Retinal pigment epithelial cell (primary cell): ENCODE measurements around the gene RPL18.

Experiments used
- DNase-seq: peaks from one replicate; pipeline ENCODE4 v3.0.0-alpha.2; 2010; ENCODE audit warnings: low read depth
- H3K4me3 ChIP-seq: 2 replicates; pipeline ENCODE4 v1.5.1; 2011; ENCODE audit warnings: mild to moderate bottlenecking, low read length, control low read depth, moderate library complexity
- TF ChIP-seq, protein P1 (sequence below): conservative IDR thresholded peaks from 2 replicates; pipeline ENCODE4 v1.5.1; 2011; ENCODE audit warnings: low read depth, low read length, control low read depth, inconsistent platforms

RPL18 gene

DNA sequence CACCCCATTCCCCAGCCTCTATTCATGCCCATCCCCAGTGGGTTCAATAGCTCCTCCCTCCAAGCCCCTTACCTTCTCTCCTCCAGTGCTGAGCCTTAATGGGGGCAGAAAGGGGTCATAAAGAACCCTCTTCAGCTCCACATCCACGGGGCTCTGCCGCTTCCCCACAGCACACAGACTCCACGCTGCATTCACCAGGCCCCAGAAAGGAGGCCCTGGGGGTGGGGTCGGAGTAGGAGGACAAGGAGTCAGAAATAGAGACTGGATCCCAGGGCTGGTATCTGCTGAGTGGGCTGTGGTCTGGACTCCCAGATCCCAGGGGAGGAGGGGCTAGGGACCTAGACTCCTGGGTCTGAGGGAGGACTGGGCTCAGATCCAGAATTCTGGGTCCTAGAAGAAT is 25.4 kb upstream of the RPL18 start:
- TF ChIP-seq, protein P1, sequence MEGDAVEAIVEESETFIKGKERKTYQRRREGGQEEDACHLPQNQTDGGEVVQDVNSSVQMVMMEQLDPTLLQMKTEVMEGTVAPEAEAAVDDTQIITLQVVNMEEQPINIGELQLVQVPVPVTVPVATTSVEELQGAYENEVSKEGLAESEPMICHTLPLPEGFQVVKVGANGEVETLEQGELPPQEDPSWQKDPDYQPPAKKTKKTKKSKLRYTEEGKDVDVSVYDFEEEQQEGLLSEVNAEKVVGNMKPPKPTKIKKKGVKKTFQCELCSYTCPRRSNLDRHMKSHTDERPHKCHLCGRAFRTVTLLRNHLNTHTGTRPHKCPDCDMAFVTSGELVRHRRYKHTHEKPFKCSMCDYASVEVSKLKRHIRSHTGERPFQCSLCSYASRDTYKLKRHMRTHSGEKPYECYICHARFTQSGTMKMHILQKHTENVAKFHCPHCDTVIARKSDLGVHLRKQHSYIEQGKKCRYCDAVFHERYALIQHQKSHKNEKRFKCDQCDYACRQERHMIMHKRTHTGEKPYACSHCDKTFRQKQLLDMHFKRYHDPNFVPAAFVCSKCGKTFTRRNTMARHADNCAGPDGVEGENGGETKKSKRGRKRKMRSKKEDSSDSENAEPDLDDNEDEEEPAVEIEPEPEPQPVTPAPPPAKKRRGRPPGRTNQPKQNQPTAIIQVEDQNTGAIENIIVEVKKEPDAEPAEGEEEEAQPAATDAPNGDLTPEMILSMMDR = no peak
- no peak for DNase-seq
- peak overlapping the region; percentile 51 for H3K4me3 ChIP-seq

DNA sequence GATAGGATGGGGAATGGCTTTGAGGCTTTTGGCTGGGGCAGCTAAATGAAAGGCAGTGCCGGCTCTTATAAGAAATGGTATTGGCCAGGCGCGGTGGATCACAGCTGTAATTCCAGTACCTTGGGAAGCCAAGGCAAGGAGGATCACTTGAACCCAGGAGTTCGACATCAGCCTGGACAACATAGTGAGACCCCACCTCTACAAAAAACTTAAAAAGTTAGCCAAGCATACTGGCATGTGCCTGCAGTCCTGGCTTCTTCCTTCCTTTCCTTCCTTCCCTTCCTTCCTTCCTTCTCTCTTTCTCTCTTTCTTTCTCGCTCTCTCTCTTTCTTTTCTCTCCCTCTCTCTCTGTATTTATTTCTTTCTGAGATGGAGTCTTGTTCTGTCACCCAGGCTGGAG is 23.9 kb upstream of the RPL18 start:
- TF ChIP-seq, protein P1 = no peak
- DNase-seq = no peak
- no peak overlapping the region for H3K4me3 ChIP-seq

DNA sequence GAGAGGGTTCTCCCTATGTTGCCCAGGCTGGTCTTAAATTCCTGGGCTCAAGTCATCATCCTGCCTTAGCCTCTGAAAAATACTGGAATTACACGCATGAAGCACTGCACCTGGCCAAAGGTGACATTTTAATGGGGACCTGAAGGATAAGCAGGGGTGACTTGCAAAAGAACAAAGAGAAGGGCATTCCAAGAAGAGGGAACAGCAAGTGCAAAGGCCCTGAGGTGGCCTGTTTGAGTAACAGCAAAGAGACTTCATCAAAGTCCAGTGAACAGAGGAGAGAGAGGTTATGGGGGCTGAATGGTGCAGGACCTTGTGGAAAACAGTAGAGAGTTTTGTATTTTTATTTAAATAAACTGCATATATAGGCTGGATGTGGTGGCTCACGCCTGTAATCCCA is 22.9 kb upstream of the RPL18 start:
- no peak for DNase-seq
- no peak overlapping the region for H3K4me3 ChIP-seq
- TF ChIP-seq, protein P1 = no peak

DNA sequence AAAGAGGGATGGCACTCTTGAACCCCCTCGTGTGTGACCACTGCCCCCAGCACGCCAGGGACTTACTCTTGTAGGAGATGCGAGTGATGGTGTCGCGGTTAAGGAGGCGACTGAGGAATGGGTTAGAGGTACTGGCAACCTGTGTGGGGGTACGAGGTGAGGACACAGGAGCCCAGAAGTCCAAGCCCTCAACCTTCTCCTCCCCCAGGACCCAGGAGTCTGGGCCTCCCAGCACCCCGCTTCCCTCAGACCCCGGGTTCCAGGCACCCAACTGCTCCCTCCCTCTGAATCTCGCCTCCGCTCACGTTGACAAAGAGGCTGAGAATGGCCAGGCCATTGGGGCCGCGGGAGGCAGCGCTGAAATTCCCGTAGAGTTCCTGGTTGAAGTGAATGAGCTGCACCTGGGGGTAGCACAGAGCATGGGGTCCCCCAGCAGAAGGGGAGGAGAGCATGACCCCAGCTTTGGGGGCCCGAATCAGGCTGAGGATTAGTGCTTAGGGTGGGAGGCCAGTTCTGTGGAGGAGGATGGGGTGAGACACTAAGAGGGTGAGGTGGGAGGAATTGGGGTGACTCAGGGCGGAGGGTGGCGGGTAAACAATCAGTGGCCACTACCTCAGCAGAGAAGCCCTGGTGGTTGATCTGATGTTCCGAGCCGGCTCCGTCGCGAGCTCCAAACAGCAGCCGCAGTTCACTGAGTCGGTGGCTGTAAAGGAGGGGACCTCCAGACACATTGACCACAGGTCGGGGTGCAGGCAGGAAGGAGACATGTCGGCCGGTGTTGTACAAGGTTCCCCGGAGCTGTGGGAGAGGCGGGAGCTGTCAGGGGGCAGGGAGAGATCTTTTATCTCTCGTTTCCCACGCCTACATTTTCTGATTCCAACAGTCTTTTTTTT is 20.8 kb upstream of the RPL18 start:
- no peak overlapping the region for H3K4me3 ChIP-seq
- no peak for DNase-seq
- TF ChIP-seq, protein P1 = no peak

DNA sequence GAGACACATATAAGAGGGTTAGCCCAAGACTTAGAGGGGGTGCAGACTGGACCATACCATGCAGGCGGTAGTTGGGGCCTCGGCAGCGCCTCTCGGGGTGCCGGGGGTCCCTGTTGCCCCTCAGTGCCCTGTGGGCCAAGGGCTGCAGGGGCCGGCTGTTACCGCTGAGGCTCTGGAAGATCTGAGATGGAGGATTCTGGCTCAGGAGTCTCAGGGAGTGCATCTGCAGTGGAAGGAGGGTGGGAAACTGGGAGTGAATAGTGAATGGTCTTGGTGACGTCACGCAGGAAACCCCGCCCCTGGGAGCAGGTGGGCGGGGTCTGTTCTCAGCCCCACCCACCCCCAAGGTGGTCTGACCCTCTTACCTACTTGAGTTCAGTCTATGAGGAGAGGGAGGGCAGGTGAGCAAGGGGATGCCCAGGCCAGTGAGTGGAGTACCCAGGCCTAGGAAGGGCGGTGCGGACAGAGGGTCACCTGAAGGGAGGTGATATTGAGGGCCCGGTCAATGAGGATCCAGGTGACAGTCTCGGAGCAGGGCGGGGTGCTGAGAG is 19.9 kb upstream of the RPL18 start:
- TF ChIP-seq, protein P1 = no peak
- no peak overlapping the region for H3K4me3 ChIP-seq
- DNase-seq = no peak

DNA sequence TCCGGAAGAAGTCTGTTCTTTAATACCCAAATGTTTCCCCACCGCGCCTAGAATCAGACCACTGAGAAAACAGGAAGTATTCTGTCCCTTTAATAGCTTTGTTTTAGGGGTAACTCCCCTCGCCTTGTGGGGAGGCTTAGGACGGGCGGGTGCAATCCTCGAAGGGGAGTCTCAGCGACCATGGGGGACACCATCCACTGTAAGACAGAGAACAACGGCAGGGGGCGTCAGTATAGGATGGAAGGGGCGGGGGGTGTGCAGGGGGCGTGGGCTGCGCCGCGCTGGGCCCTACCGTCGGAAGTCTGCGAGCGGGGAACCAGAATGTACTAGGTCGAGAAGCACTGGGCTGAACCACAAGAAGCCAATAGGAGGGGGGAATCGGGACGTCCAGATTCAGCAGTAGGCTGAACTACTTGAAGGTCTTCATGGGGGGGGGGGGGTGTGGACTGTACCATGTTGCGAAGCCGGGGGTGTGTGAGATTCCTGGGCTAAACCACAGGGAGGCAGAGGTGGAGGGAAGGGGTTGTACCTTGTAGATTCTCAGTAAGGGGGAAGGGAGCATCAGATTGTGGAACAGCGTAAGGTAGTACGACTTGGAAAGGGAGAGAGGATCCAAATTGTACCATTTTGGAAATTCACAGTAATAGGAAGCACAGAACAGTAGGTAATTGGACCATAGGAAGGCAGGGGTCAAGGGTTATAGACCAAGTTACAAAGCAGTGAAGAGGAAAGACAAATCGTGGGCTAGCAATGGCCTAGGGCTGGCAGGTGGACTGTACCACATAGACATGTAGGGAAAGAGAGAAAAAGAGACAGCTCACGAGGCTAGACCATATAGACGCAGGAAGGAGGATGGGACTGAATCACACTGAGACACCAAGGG is 19.2 kb upstream of the RPL18 start:
- TF ChIP-seq, protein P1 = peak; percentile 26
- DNase-seq = peak; percentile 92

More for the DNA sequence above, 19.2 kb upstream of the RPL18 start:
- peak overlapping the region; percentile 57 for H3K4me3 ChIP-seq
